Measurements from ENCODE around the gene SCARB2.

SCARB2 gene

GRCh38 chr4:76148142-76148865 is 65.3 kb downstream of the SCARB2 start, which contains the start of gene NUP54:
Gene NUP54 (minus strand): TSS chr4:76148397. CDS start chr4:76148374, 23 bp downstream.
- DNase-seq (ENCODE audit: low read depth), result peak; percentile 97

DNA sequence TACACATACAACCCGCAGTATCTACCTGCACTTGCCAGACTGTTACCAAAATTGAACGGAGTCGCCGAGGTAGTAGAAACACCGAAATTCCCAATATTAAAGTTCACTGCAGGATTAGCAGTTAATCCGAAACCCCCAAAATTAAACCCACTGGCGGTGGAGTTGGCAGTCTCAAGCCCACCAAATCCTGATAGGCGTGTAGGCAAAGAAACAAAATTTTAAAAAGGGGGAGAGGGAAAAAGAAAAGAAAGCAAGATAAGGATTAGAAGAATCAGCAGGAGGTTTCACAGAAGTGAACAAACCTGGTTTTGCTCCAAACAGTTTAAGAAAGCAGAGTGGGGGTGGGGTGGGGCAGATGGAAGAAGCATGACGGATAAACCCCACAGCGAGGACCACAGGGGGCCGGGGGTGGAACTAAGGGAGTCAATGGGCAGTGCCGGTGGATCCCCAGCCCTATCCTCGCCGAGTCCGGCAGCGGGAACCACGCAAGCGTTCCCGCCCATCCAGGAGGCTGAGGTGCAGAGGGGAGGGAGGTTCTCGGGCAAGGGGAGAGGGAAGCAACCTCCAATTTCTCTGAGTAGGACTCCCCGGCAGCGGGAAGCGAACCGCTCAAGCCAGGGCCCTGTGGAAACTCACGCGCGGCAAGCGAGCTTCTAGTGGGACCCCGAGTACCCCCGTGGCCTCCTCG is 66.0 kb downstream of the SCARB2 start:
- peak; percentile 91 for DNase-seq (ENCODE audit: low read depth)

GRCh38 chr4:76144546-76144945 is 69.1 kb downstream of the SCARB2 start:
- no peak for DNase-seq (ENCODE audit: low read depth)

- DNase-seq (ENCODE audit: low read depth), result no peak
Observed at GRCh38 chr4:76141241-76141640, 72.4 kb downstream of the SCARB2 start.

GRCh38 chr4:76127754-76128153 is 85.9 kb downstream of the SCARB2 start:
- DNase-seq (ENCODE audit: low read depth), result no peak

DNA sequence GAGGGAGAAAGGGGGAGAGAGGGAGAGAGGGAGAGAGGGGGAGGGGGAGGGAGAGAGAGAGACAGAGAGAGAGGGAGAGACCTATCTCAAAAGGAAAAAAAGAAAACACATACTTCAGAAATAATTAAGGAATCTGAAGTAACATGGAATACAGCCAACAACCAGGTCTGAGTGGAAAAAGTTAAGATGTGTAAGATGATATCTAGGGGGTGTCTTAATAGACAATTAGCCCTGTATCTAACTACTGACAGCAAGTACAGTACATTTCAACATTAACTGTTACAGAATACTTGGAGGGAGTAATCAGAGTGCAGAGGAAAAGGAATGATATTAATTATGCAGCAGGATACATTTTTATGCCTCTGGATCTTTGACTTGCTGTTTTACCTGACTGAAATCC is 87.8 kb downstream of the SCARB2 start:
- DNase-seq (ENCODE audit: low read depth), result peak; percentile 41

- no peak for DNase-seq (ENCODE audit: low read depth)
Observed at GRCh38 chr4:76120199-76120598, 93.4 kb downstream of the SCARB2 start.

GRCh38 chr4:76117536-76117935 is 96.1 kb downstream of the SCARB2 start:
- no peak for DNase-seq (ENCODE audit: low read depth)

DNA sequence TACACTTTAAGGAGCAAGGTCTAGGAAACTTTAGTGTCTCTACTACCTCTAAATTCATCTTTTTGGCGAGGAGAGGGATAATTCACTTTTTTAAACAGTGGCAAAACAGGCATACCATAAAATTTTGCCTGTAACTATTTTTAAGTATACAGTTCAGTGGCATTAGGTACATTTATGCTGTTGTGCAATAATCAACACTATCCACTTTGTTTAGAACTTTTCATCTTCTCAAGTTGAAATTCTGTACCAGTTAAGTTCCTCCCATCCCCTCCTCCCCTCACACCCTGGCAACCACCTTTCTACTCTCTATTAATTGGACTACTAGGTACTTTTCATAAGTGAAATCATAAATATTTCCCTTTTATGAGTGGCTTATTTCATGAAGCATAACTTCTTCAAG is 96.8 kb downstream of the SCARB2 start:
- no peak for DNase-seq (ENCODE audit: low read depth)

Data from iris pigment epithelial cell (primary cell).